Nephron progenitor cell (in vitro differentiated cells): ENCODE measurements around the gene PIAS3.
A peak's percentile ranks its signal among the peaks of the same experiment; 100 is the strongest.

ENCODE experiments used
- DNase-seq: peaks from one replicate; pipeline ENCODE4 v3.0.0; 2021
- H3K27ac Mint-ChIP-seq: 2 replicates; pipeline ENCODE4 v1.8.0; 2021; ENCODE audit warnings: mild to moderate bottlenecking, moderate library complexity, mixed read lengths
- H3K27me3 Mint-ChIP-seq: 2 replicates; pipeline ENCODE4 v1.8.0; 2021; ENCODE audit warnings: mild to moderate bottlenecking, low read depth, mixed read lengths; ENCODE audit not compliant: poor library complexity
- H3K36me3 Mint-ChIP-seq: 2 replicates; pipeline ENCODE4 v1.8.0; 2021; ENCODE audit warnings: low read depth, mixed read lengths
- H3K4me1 Mint-ChIP-seq: 2 replicates; pipeline ENCODE4 v1.8.0; 2021; ENCODE audit warnings: mixed read lengths
- H3K4me3 Mint-ChIP-seq: 2 replicates; pipeline ENCODE4 v1.8.0; 2021; ENCODE audit warnings: mild to moderate bottlenecking, moderate library complexity, mixed read lengths
- H3K9me3 Mint-ChIP-seq: 2 replicates; pipeline ENCODE4 v1.8.0; 2021; ENCODE audit warnings: mild to moderate bottlenecking, moderate library complexity, mixed read lengths
- TF ChIP-seq, protein P1 (sequence below): fragments of 200-600 bp; sonication (generic); IDR thresholded peaks from 2 replicates; pipeline ENCODE4 v1.5.0; 2021; ENCODE audit warnings: antibody characterized with exemption

PIAS3 gene

DNA sequence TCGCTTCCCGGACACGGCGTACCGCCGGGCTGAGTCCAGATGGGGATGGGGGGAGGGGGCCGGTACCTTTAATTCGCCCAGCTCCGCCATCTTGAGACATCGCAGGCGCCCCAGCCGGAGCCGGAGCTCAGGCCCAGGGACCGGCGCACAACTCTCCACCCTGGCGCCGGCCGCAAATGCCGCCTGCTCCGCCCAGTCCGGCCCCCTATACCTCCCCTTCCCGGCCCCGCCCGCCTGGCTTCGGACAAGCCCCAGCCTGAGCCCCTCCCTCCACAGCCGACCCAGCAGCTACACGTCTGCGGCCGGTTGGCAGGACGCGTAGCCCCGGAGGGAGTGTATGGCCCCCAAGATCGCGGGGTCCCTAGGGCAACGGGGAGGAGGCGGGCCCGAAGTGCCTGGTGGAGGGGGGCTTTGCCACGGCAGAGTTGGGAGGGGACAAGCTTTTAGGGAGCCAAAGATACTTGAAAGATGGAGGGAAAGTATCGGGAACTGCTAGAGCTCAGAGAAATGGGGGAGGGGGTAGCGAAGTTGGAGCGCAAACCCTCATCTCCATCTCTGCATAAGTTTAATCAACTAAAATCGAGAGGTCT, at the start of gene PIAS3:
PIAS3 (minus strand) TSS at position 181 of the 590 bp plus-strand sequence; CDS start at position 90, 91 bp downstream.
- H3K36me3 Mint-ChIP-seq = peaks cover 33% of the 10 kb centered on the region
- peak within 1 kb of the TSS; percentile 96 for H3K4me3 Mint-ChIP-seq
- H3K4me1 Mint-ChIP-seq = peaks cover 10% of the 10 kb centered on the region
- TF ChIP-seq, protein P1, sequence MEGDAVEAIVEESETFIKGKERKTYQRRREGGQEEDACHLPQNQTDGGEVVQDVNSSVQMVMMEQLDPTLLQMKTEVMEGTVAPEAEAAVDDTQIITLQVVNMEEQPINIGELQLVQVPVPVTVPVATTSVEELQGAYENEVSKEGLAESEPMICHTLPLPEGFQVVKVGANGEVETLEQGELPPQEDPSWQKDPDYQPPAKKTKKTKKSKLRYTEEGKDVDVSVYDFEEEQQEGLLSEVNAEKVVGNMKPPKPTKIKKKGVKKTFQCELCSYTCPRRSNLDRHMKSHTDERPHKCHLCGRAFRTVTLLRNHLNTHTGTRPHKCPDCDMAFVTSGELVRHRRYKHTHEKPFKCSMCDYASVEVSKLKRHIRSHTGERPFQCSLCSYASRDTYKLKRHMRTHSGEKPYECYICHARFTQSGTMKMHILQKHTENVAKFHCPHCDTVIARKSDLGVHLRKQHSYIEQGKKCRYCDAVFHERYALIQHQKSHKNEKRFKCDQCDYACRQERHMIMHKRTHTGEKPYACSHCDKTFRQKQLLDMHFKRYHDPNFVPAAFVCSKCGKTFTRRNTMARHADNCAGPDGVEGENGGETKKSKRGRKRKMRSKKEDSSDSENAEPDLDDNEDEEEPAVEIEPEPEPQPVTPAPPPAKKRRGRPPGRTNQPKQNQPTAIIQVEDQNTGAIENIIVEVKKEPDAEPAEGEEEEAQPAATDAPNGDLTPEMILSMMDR = no peak
- H3K27me3 Mint-ChIP-seq = peaks cover 7% of the 10 kb centered on the region
- no peaks in the 10 kb centered on the region for H3K9me3 Mint-ChIP-seq
- peak; percentile 97 for DNase-seq
- peak within 1 kb of the TSS; percentile 97 for H3K27ac Mint-ChIP-seq

DNA sequence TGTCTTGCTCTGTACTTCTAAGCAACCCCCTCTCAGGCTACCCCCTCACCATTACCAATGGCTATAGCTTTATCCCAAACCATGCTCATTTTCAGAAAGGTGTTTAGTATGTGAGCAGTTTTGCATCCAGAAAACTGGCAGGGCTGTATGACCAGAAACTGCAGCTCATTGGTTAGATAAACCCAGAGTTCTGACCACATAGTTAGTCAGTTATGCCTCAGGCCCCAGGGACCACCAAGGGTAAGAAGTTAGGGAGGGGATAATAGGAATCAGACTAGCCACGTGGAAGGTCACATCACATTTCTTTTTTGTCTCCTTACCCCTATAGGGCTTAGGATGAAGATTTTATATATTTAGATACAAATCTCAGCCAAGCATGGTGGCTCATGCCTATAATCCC, 49.8 kb upstream of the PIAS3 start:
- Mint-ChIP-seq H3K9me3 (no peaks in the 10 kb centered on the region), H3K27ac (no peak overlapping the region), H3K27me3 (peaks cover 5% of the 10 kb centered on the region), H3K36me3 (peaks cover 4% of the 10 kb centered on the region), H3K4me1 (peaks cover 24% of the 10 kb centered on the region), H3K4me3 (no peak overlapping the region)
- TF ChIP-seq, protein P1 = no peak
- DNase-seq = no peak

DNA sequence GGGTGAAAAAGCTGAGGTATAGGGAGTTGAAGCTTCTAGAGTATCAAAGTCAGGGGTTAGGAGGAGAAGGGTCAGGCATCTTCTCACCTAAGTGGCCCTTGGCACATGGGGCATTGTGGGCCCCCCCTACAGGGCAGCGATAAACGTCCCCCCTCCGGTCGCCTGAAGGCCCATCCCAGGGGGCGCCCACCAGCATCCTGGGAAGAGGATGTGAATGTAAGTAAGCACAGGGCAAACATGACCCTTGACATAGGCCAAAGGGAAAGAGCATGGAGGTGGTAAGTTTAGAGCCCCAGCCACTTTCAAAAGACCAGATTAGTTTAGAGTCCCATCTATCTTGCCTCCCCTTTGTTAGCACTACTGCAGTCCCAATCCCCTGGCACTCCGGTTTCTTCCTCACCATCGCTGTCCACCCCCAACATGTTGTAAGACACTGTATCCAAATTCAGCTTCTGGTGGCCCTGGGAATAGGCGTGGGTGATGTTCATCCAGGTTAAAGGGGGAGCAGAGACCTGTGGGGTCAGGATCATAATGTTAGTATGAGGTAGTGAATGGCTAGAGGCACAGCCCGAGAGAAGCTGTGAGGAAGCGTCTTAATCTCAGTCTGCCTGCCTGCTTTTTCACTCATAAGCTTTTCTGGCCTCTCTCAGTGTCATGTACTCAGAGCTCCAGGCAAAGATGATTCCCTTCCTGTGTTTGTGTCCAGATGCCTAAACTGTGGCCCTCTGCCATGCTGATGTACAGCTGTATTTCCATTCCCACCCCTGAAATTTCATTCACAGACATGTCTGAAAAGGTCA, 48.3 kb upstream of the PIAS3 start:
- H3K27me3 Mint-ChIP-seq = peaks cover 10% of the 10 kb centered on the region
- TF ChIP-seq, protein P1 = no peak
- H3K36me3 Mint-ChIP-seq = no peaks in the 10 kb centered on the region
- peaks cover 35% of the 10 kb centered on the region for H3K4me1 Mint-ChIP-seq
- no peak overlapping the region for H3K4me3 Mint-ChIP-seq
- H3K9me3 Mint-ChIP-seq = no peaks in the 10 kb centered on the region
- no peak for DNase-seq
- H3K27ac Mint-ChIP-seq = no peak overlapping the region

DNA sequence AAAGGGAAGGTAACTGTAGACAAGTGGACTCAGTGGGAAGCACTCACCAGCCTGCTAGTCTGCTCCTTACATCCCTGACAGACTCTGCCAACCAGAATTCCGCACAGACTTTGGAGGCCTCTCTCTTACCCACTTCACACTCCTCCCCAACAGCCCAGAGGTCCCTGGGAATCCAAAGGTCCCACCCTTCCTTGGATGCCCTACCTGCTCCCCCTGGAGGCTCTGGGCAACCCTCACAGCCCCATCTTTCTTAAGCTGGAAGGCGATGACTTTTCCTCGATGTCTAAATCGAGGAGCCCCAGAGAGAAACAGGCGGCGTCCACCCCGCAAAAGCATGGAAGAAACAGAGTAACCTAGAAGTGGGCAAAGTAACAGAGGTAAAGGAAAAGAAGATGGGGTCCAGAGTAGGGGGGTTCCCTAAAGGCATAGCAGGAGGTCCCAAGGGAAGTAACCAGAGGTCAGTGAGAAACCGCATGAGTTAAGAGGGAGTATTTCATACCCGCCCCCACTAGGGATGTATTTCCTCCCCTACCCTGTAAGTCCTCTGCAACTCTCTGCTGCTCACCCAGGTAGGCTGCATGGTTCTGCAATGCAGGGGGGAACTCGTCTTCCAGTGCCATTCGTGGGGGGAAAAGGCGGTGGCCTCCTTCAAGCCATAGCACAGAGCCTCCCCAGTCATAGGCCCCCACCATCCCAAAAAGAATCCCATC, 42.6 kb upstream of the PIAS3 start:
- TF ChIP-seq, protein P1 = no peak
- DNase-seq = no peak
- peak overlapping the region; percentile 15 for H3K27ac Mint-ChIP-seq
- no peak overlapping the region for H3K4me3 Mint-ChIP-seq
- no peaks in the 10 kb centered on the region for H3K36me3 Mint-ChIP-seq
- peaks cover 17% of the 10 kb centered on the region for H3K27me3 Mint-ChIP-seq
- H3K4me1 Mint-ChIP-seq = peaks cover 33% of the 10 kb centered on the region
- no peaks in the 10 kb centered on the region for H3K9me3 Mint-ChIP-seq

DNA sequence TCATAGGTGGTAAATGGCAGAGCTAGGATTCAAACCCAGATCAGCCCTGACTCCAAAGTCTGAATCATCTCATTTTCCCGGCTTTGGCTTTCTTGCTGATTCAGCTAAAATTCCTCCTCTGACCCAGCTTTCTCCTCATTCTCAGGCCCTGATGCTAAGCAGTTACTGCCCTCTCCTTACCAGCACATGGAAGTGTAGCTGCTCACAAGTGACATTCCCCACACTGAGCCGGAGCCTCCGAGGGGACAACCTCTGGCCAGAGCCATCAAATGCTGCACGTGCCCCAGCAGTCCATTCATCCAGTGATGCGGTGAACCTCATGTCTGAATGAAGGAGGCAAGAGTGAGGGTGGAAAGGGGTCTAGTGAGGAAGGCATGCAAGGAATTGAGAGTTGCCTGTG, 39.9 kb upstream of the PIAS3 start:
- DNase-seq = no peak
- Mint-ChIP-seq H3K4me1 (peaks cover 32% of the 10 kb centered on the region), H3K27me3 (peaks cover 21% of the 10 kb centered on the region), H3K36me3 (no peaks in the 10 kb centered on the region), H3K9me3 (no peaks in the 10 kb centered on the region), H3K27ac (no peak overlapping the region), H3K4me3 (no peak overlapping the region)
- TF ChIP-seq, protein P1 = no peak
